Neural progenitor cell (in vitro differentiated cells): Measurements from ENCODE around the gene GNAT1. TPM values are rescaled to one million over a fixed set of nuclear protein-coding genes. Genes with fewer than 3 reads are reported as not detected.

Experiments
- DNase-seq: peaks from one replicate; pipeline ENCODE4 v3.0.0-alpha.2; 2016; ENCODE audit warnings: low spot score
- H2AFZ ChIP-seq: fragments of 200-600 bp; sonication (generic); replicated peaks from 2 replicates; pipeline ENCODE4 v1.6.1; 2016; ENCODE audit warnings: antibody characterized with exemption
- H3F3A ChIP-seq: fragments of 200-600 bp; sonication (generic); 2 replicates; pipeline ENCODE4 v1.6.1; 2016; ENCODE audit warnings: antibody characterized with exemption, low read depth
- H3K27ac ChIP-seq: fragments of 200-600 bp; sonication (generic); 2 replicates; pipeline ENCODE4 v1.5.1; 2016; ENCODE audit warnings: mild to moderate bottlenecking
- H3K27me3 ChIP-seq: fragments of 200-600 bp; sonication (generic); 2 replicates; pipeline ENCODE4 v1.6.1; 2016; ENCODE audit warnings: mild to moderate bottlenecking, moderate library complexity
- H3K36me3 ChIP-seq: fragments of 200-600 bp; sonication (generic); 2 replicates; pipeline ENCODE4 v1.5.1; 2016
- H3K4me1 ChIP-seq: fragments of 200-600 bp; sonication (generic); 2 replicates; pipeline ENCODE4 v1.6.1; 2016; ENCODE audit warnings: mixed run types
- H3K4me2 ChIP-seq: fragments of 200-600 bp; sonication (generic); 2 replicates; pipeline ENCODE4 v1.6.1; 2016
- H3K4me3 ChIP-seq: fragments of 200-600 bp; sonication (generic); 2 replicates; pipeline ENCODE4 v1.5.1; 2016
- H3K79me2 ChIP-seq: fragments of 200-600 bp; sonication (generic); 2 replicates; pipeline ENCODE4 v1.6.1; 2016; ENCODE audit warnings: low read depth
- H3K9ac ChIP-seq: fragments of 200-600 bp; sonication (generic); 2 replicates; pipeline ENCODE4 v1.6.1; 2016
- H3K9me3 ChIP-seq: fragments of 200-600 bp; sonication (generic); 2 replicates; pipeline ENCODE4 v1.5.1; 2016; ENCODE audit warnings: low read depth
- H4K20me1 ChIP-seq: fragments of 200-600 bp; sonication (generic); 2 replicates; pipeline ENCODE4 v1.6.1; 2016; ENCODE audit warnings: low read depth
- H3K27ac Mint-ChIP-seq: 3 replicates; pipeline ENCODE4 v1.8.0; 2021; ENCODE audit warnings: mixed read lengths
- H3K27me3 Mint-ChIP-seq: 2 replicates; pipeline ENCODE4 v1.8.0; 2022; ENCODE audit warnings: low read depth, mild to moderate bottlenecking, inconsistent platforms, moderate library complexity, mixed read lengths; ENCODE audit not compliant: insufficient read depth
- H3K36me3 Mint-ChIP-seq: 3 replicates; pipeline ENCODE4 v1.8.0; 2021; ENCODE audit warnings: mixed read lengths
- H3K4me1 Mint-ChIP-seq: 3 replicates; pipeline ENCODE4 v1.8.0; 2021; ENCODE audit warnings: mixed read lengths
- H3K4me3 Mint-ChIP-seq: 3 replicates; pipeline ENCODE4 v1.8.0; 2021; ENCODE audit warnings: mild to moderate bottlenecking, moderate library complexity, mixed read lengths
- H3K9me3 Mint-ChIP-seq: 3 replicates; pipeline ENCODE4 v1.8.0; 2020; ENCODE audit warnings: mixed read lengths
- CTCF ChIP-seq: fragments of 200-600 bp; sonication (generic); IDR thresholded peaks from 2 replicates; pipeline ENCODE4 v1.5.1; 2017; ENCODE audit warnings: antibody characterized with exemption, mild to moderate bottlenecking
- EZH2 ChIP-seq: fragments of 200-600 bp; sonication (generic); IDR thresholded peaks from 2 replicates; pipeline ENCODE4 v1.6.1; 2017; ENCODE audit warnings: antibody characterized with exemption, mild to moderate bottlenecking, moderate library complexity
- EZH2phosphoT487 ChIP-seq: fragments of 200-600 bp; sonication (generic); IDR thresholded peaks from 2 replicates; pipeline ENCODE4 v1.6.1; 2017; ENCODE audit warnings: antibody characterized with exemption
- total RNA-seq: library from RNA; depleted of rRNA; stranded (reverse); fragments of >200 nt; gene quantifications from 2 replicates; pipeline ENCODE4 v1.2.3, GENCODE V29; 2015; ENCODE audit warnings: low replicate concordance

Gene GNAT1
- 0.03 TPM in 1 of 2 replicates, not detected in the other for total RNA-seq

- no peaks in the 10 kb centered on the region for H3K79me2 ChIP-seq
- Mint-ChIP-seq H3K27me3 (peaks cover 6% of the 10 kb centered on the region), H3K27ac (peak within 1 kb of the TSS; percentile 57), H3K4me3 (no peak within 1 kb of the TSS), H3K4me1 (peaks cover 9% of the 10 kb centered on the region), H3K36me3 (no peaks in the 10 kb centered on the region), H3K9me3 (no peaks in the 10 kb centered on the region)
- H4K20me1 ChIP-seq = no peaks in the 10 kb centered on the region
- H3K4me1 ChIP-seq = peaks cover 6% of the 10 kb centered on the region
- peaks cover 6% of the 10 kb centered on the region for H3F3A ChIP-seq
- no peak within 1 kb of the TSS for H3K4me3 ChIP-seq
- H3K36me3 ChIP-seq = no peaks in the 10 kb centered on the region
- no peak within 1 kb of the TSS for H3K27ac ChIP-seq
- peaks cover 32% of the 10 kb centered on the region for H3K27me3 ChIP-seq
- DNase-seq = no peak
- H3K9me3 ChIP-seq = no peaks in the 10 kb centered on the region
- H3K9ac ChIP-seq = no peak within 1 kb of the TSS
- TF ChIP-seq CTCF (no peak), EZH2phosphoT487 (no peak), EZH2 (no peak)
- H2AFZ ChIP-seq = no peak within 1 kb of the TSS
- H3K4me2 ChIP-seq = no peak within 1 kb of the TSS
These were observed at the start of gene GNAT1 for GRCh38 chr3:50190936-50191660. TSS of gene GNAT1 (plus strand) at chr3:50191610. CDS start at chr3:50191726, 116 bp downstream.

- no peak overlapping the region for H3K4me3 Mint-ChIP-seq
- Histone ChIP-seq H4K20me1 (no peaks in the 10 kb centered on the region), H3K36me3 (no peaks in the 10 kb centered on the region), H3F3A (peaks cover 13% of the 10 kb centered on the region), H3K27ac (no peak overlapping the region), H3K79me2 (no peaks in the 10 kb centered on the region), H3K9ac (no peak overlapping the region), H3K4me1 (peaks cover 18% of the 10 kb centered on the region), H2AFZ (no peak overlapping the region), H3K4me2 (no peak overlapping the region), H3K4me3 (no peak overlapping the region), H3K9me3 (no peaks in the 10 kb centered on the region), H3K27me3 (no peaks in the 10 kb centered on the region)
- peaks cover 3% of the 10 kb centered on the region for H3K9me3 Mint-ChIP-seq
- H3K27me3 Mint-ChIP-seq = peaks cover 14% of the 10 kb centered on the region
- TF ChIP-seq CTCF (peak; percentile 16), EZH2phosphoT487 (no peak)
- peak overlapping the region; percentile 66 for H3K27ac Mint-ChIP-seq
- peaks cover 24% of the 10 kb centered on the region for H3K4me1 Mint-ChIP-seq
- H3K36me3 Mint-ChIP-seq = no peaks in the 10 kb centered on the region
- no peak for DNase-seq
These were observed 45.0 kb upstream of the GNAT1 start for GRCh38 chr3:50146316-50146901.

- no peak for TF ChIP-seq CTCF
- TF ChIP-seq EZH2phosphoT487 = no peak
- no peak for TF ChIP-seq EZH2
- Mint-ChIP-seq H3K27ac (no peak overlapping the region), H3K36me3 (no peaks in the 10 kb centered on the region)
These were observed 44.4 kb upstream of the GNAT1 start for GRCh38 chr3:50147016-50147415.

More at GRCh38 chr3:50147016-50147415, 44.4 kb upstream of the GNAT1 start:
- Mint-ChIP-seq H3K27me3 (peaks cover 16% of the 10 kb centered on the region), H3K4me1 (peaks cover 24% of the 10 kb centered on the region), H3K4me3 (peak overlapping the region; percentile 21), H3K9me3 (peaks cover 3% of the 10 kb centered on the region)
- Histone ChIP-seq H3F3A (peaks cover 14% of the 10 kb centered on the region), H3K36me3 (no peaks in the 10 kb centered on the region), H3K9ac (no peak overlapping the region), H3K79me2 (no peaks in the 10 kb centered on the region), H3K4me1 (peaks cover 24% of the 10 kb centered on the region), H3K27ac (no peak overlapping the region), H3K9me3 (no peaks in the 10 kb centered on the region), H2AFZ (no peak overlapping the region), H4K20me1 (no peaks in the 10 kb centered on the region), H3K4me3 (no peak overlapping the region), H3K27me3 (no peaks in the 10 kb centered on the region), H3K4me2 (no peak overlapping the region)
- no peak for DNase-seq
